ENCODE results near the gene ATG16L2. TPM values are rescaled to one million over a fixed set of nuclear protein-coding genes. Genes with fewer than 3 reads are reported as not detected.
"Not testable (repeated sequence)": the region's sequence is repeated elsewhere in the genome, so short reads cannot be mapped to it uniquely, and the experiment has no call there.

Gene ATG16L2
- total RNA-seq, 1 experiment from 2014 or later = 22.2 TPM

DNA sequence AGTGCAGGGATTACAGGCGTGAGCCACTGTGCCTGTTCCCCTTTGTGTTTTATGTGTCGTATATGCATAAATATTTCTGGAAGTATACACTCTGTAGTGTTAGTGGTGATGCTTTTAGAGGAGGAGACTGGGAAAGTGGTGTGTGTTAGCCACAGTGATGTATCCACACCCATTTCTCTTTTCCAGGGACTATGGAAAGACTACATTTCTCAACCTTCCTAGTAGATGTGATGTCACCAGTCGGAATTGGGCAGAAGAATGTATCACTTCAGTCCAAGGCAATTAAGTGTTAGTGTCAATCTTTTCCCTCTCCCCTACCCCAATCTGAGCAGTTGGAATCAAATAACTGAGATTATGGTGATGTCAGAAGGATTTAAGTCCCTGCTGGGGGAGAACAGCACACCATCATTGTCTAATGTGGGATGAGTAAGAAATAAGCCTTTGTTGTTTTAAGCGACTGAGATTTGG is 5.8 kb upstream of the ATG16L2 start:
- DNase-seq (ENCODE audit: low spot score) = no peak
- no peak overlapping the region for H3K4me3 Mint-ChIP-seq
- H3K4me1 Mint-ChIP-seq = peaks cover 10% of the 10 kb centered on the region
- ChIA-PET CTCF (interaction anchor here (1.2 to 1.5 kb wide), 3 partner anchors 14 to 21 kb away, joined by 3 to 9 read pairs (median 5); partner anchors contain the start of gene STARD10), POLR2A (no interaction called here)
- H3K27ac Mint-ChIP-seq = no peak overlapping the region
- TF ChIP-seq GRHL2 (CRISPR knock-in tag; IDR thresholded peaks at IDR 0.05; ENCODE audit: insufficient replicate concordance, severe bottlenecking) (no peak), ZNF232 (CRISPR knock-in tag; IDR thresholded peaks at IDR 0.05) (no peak), TEAD1 (CRISPR knock-in tag; IDR thresholded peaks at IDR 0.05) (no peak), ZNF396 (CRISPR knock-in tag; IDR thresholded peaks at IDR 0.05; ENCODE audit: borderline replicate concordance) (no peak), ZNF263 (CRISPR knock-in tag; IDR thresholded peaks at IDR 0.05; ENCODE audit: low read depth) (no peak), ZNF416 (CRISPR knock-in tag; IDR thresholded peaks at IDR 0.05) (no peak), IRF2 (CRISPR knock-in tag; IDR thresholded peaks at IDR 0.05; ENCODE audit: borderline replicate concordance, low read depth) (no peak)
- TF ChIP-seq, protein P1, sequence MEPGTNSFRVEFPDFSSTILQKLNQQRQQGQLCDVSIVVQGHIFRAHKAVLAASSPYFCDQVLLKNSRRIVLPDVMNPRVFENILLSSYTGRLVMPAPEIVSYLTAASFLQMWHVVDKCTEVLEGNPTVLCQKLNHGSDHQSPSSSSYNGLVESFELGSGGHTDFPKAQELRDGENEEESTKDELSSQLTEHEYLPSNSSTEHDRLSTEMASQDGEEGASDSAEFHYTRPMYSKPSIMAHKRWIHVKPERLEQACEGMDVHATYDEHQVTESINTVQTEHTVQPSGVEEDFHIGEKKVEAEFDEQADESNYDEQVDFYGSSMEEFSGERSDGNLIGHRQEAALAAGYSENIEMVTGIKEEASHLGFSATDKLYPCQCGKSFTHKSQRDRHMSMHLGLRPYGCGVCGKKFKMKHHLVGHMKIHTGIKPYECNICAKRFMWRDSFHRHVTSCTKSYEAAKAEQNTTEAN (CRISPR knock-in tag; IDR thresholded peaks at IDR 0.05) = no peak
- TF ChIP-seq, protein P2, sequence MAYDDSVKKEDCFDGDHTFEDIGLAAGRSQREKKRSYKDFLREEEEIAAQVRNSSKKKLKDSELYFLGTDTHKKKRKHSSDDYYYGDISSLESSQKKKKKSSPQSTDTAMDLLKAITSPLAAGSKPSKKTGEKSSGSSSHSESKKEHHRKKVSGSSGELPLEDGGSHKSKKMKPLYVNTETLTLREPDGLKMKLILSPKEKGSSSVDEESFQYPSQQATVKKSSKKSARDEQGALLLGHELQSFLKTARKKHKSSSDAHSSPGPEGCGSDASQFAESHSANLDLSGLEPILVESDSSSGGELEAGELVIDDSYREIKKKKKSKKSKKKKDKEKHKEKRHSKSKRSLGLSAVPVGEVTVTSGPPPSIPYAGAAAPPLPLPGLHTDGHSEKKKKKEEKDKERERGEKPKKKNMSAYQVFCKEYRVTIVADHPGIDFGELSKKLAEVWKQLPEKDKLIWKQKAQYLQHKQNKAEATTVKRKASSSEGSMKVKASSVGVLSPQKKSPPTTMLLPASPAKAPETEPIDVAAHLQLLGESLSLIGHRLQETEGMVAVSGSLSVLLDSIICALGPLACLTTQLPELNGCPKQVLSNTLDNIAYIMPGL (CRISPR knock-in tag; IDR thresholded peaks at IDR 0.05) = no peak
- TF ChIP-seq, protein P3, sequence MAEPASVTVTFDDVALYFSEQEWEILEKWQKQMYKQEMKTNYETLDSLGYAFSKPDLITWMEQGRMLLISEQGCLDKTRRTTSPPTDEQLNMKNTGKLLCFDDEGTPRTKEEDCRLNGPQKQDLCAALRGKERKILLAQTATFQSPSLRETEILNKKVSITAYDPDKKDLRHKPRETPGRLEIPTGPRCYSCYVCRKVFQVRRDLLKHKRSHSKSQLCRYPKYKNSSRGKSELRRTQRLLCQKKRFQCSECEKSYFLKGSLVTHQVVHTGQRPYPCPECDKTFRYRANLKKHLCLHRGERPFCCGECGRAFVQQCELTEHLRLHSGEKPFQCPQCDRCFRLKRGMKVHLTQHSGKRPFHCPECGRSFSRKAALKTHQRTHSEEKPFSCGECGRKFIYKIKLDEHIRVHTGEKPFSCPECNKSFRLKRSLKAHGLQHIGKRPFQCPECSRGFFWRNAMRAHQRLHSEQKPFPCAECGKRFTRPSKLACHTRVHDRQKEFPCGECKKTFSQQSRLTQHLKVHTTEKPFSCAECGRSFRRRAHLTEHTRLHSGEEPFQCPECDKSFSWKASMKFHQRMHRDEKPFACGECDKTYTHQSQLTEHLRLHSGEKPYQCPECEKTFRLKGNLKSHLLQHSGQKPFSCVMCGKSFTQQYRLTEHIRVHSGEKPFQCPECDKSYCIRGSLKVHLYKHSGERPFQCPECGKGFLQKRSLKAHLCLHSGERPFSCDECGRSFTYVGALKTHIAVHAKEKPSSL (CRISPR knock-in tag; conservative IDR thresholded peaks at IDR 0.05) = no peak
- TF ChIP-seq, protein P4, sequence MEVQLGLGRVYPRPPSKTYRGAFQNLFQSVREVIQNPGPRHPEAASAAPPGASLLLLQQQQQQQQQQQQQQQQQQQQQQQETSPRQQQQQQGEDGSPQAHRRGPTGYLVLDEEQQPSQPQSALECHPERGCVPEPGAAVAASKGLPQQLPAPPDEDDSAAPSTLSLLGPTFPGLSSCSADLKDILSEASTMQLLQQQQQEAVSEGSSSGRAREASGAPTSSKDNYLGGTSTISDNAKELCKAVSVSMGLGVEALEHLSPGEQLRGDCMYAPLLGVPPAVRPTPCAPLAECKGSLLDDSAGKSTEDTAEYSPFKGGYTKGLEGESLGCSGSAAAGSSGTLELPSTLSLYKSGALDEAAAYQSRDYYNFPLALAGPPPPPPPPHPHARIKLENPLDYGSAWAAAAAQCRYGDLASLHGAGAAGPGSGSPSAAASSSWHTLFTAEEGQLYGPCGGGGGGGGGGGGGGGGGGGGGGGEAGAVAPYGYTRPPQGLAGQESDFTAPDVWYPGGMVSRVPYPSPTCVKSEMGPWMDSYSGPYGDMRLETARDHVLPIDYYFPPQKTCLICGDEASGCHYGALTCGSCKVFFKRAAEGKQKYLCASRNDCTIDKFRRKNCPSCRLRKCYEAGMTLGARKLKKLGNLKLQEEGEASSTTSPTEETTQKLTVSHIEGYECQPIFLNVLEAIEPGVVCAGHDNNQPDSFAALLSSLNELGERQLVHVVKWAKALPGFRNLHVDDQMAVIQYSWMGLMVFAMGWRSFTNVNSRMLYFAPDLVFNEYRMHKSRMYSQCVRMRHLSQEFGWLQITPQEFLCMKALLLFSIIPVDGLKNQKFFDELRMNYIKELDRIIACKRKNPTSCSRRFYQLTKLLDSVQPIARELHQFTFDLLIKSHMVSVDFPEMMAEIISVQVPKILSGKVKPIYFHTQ (CRISPR knock-in tag; IDR thresholded peaks at IDR 0.05) = no peak
- peaks cover 9% of the 10 kb centered on the region for H3K27me3 Mint-ChIP-seq (ENCODE audit: low read depth)
- no peak for ATAC-seq
- no peaks in the 10 kb centered on the region for H3K9me3 Mint-ChIP-seq
- H3K36me3 Mint-ChIP-seq = peaks cover 6% of the 10 kb centered on the region; the same call in 1 of the 2 replicates

DNA sequence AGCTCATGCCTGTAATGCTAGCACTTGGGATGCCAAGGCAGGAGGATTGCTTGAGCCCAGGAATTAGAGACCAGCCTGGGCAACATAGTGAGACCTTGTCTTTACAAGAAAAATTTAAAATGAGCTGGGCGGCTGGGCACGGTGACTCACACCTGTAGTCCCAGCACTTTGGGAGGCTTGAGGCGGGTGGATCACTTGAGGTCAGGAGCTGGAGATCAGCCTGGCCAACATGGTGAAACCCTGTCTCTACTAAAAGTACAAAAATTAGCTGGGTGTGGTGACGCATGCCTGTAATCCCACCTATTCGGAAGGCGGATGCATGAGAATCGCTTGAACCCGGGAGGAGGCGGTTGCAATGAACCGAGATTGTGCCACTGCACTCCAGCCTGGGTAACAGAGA is 2.5 kb upstream of the ATG16L2 start:
- H3K36me3 Mint-ChIP-seq; ATAC-seq; DNase-seq (ENCODE audit: low spot score); H3K27ac Mint-ChIP-seq; H3K4me3 Mint-ChIP-seq; H3K9me3 Mint-ChIP-seq; POLR2A ChIA-PET: not testable (repeated sequence)
- CTCF ChIA-PET = interaction anchor here (0.7 to 4.0 kb wide), 6 partner anchors 14 to 222 kb away, joined by 3 to 54 read pairs (median 6); partner anchors contain the start of gene STARD10
- Mint-ChIP-seq H3K4me1 (peaks cover 26% of the 10 kb centered on the region), H3K27me3 (ENCODE audit: low read depth) (peaks cover 22% of the 10 kb centered on the region)

DNA sequence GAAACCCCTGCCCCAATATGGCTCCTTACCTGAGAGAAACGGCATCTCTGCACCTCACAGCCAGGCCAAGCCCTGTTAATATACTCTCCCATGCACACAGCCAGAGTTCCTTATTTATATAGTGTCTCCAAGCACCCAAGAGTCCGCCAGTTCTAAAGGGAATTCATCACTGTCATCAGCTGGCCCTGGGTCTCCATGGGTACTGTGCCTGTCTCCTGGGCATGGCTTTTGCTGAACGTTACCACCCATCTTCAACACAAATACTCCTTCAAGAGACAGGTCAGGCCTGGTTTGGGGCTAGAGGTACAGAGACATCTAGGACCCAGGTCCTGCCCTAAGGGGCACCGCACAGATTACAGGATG is 1.6 kb upstream of the ATG16L2 start:
- DNase-seq (ENCODE audit: low spot score) = no peak
- Mint-ChIP-seq H3K4me1 (peaks cover 26% of the 10 kb centered on the region), H3K27me3 (ENCODE audit: low read depth) (peaks cover 22% of the 10 kb centered on the region), H3K4me3 (peak overlapping the region; percentile 90), H3K36me3 (peaks cover 6% of the 10 kb centered on the region; the same call in 1 of the 2 replicates), H3K27ac (no peak overlapping the region), H3K9me3 (no peaks in the 10 kb centered on the region)
- CTCF ChIA-PET = interaction anchor here (1.0 to 4.0 kb wide), 23 partner anchors 9 to 477 kb away, joined by 3 to 54 read pairs (median 6); partner anchors contain the start of genes FCHSD2 and STARD10
- POLR2A ChIA-PET = interaction anchor here (0.7 to 1.4 kb wide), 3 partner anchors 18 to 424 kb away, joined by 3 to 6 read pairs (median 5); partner anchors contain the start of gene STARD10
- no peak for ATAC-seq
- TF ChIP-seq TCF7 (CRISPR knock-in tag; IDR thresholded peaks at IDR 0.05; ENCODE audit: low read depth) (no peak), MXD4 (CRISPR knock-in tag; IDR thresholded peaks at IDR 0.05; ENCODE audit: borderline replicate concordance) (no peak), ZNF232 (CRISPR knock-in tag; IDR thresholded peaks at IDR 0.05) (no peak), ZNF219 (CRISPR knock-in tag; IDR thresholded peaks at IDR 0.05; ENCODE audit: borderline replicate concordance) (no peak), CREB1 (CRISPR knock-in tag; IDR thresholded peaks at IDR 0.05) (no peak)
- TF ChIP-seq, protein P5, sequence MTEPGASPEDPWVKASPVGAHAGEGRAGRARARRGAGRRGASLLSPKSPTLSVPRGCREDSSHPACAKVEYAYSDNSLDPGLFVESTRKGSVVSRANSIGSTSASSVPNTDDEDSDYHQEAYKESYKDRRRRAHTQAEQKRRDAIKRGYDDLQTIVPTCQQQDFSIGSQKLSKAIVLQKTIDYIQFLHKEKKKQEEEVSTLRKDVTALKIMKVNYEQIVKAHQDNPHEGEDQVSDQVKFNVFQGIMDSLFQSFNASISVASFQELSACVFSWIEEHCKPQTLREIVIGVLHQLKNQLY (CRISPR knock-in tag; IDR thresholded peaks at IDR 0.05) = no peak
- TF ChIP-seq, protein P6, sequence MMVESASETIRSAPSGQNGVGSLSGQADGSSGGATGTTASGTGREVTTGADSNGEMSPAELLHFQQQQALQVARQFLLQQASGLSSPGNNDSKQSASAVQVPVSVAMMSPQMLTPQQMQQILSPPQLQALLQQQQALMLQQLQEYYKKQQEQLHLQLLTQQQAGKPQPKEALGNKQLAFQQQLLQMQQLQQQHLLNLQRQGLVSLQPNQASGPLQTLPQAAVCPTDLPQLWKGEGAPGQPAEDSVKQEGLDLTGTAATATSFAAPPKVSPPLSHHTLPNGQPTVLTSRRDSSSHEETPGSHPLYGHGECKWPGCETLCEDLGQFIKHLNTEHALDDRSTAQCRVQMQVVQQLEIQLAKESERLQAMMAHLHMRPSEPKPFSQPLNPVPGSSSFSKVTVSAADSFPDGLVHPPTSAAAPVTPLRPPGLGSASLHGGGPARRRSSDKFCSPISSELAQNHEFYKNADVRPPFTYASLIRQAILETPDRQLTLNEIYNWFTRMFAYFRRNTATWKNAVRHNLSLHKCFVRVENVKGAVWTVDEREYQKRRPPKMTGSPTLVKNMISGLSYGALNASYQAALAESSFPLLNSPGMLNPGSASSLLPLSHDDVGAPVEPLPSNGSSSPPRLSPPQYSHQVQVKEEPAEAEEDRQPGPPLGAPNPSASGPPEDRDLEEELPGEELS (CRISPR knock-in tag; IDR thresholded peaks at IDR 0.05) = no peak
